ENCODE measurements around the gene NPR2. TPM values are rescaled to one million over a fixed set of nuclear protein-coding genes. Genes with fewer than 3 reads are reported as not detected.

The NPR2 gene
- total RNA-seq, 1 experiment from 2014 or later, result 18.0 TPM

- no peaks in the 10 kb centered on the region for H3K9me3 ChIP-seq (ENCODE audit: low read length)
- no peaks in the 10 kb centered on the region for H3K36me3 ChIP-seq (ENCODE audit: insufficient read depth, low read length)
- H3K9ac ChIP-seq (ENCODE audit: low read length), result no peak overlapping the region
- H3K4me2 ChIP-seq (ENCODE audit: low read depth, low read length, poor library complexity, severe bottlenecking), result no peak overlapping the region
- no peak overlapping the region for H3K4me3 ChIP-seq (ENCODE audit: low read length)
- DNase-seq, result no peak
- H3K4me1 ChIP-seq (ENCODE audit: low read length), result no peaks in the 10 kb centered on the region
- H2AFZ ChIP-seq (ENCODE audit: low read length), result no peak overlapping the region
- H3K27me3 ChIP-seq (ENCODE audit: low read length), result no peaks in the 10 kb centered on the region
- no peaks in the 10 kb centered on the region for H3K9me2 ChIP-seq (replicated peaks; ENCODE audit: insufficient read depth, low read length)
- no peaks in the 10 kb centered on the region for H3K79me2 ChIP-seq (ENCODE audit: low read length)
- H3K27ac ChIP-seq (ENCODE audit: low read length), result no peak overlapping the region
- H4K20me1 ChIP-seq (ENCODE audit: insufficient read depth, low read depth, low read length), result no peaks in the 10 kb centered on the region
Observed at GRCh38 chr9:35854091-35854762, 62.8 kb downstream of the NPR2 start.

DNA sequence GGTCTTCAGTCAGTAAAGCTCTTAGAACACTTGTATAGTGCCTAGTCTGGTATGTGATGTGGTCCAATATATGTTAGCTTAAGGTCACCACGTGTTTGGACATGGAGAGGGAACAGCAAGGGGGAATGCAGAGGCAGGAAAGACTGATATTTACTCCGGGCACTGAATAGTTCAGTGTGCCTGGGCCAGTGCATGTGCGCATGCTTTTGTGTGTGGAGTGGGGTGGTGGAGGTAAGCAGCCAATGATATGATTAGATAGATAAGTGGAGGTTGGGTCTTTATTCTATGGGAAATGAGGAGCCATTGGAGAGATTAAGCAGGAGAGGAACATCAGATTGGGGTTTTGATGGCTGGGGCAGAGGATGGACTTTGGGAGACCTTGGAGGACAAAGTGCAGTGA is 64.8 kb downstream of the NPR2 start:
- Histone ChIP-seq H3K79me2 (ENCODE audit: low read length) (no peaks in the 10 kb centered on the region), H3K27me3 (ENCODE audit: low read length) (no peaks in the 10 kb centered on the region), H3K4me1 (ENCODE audit: low read length) (no peaks in the 10 kb centered on the region), H3K9me3 (ENCODE audit: low read length) (no peaks in the 10 kb centered on the region), H2AFZ (ENCODE audit: low read length) (no peak overlapping the region), H3K9ac (ENCODE audit: low read length) (no peak overlapping the region), H3K4me2 (ENCODE audit: low read depth, low read length, poor library complexity, severe bottlenecking) (no peak overlapping the region), H3K36me3 (ENCODE audit: insufficient read depth, low read length) (no peaks in the 10 kb centered on the region), H3K27ac (ENCODE audit: low read length) (no peak overlapping the region), H4K20me1 (ENCODE audit: insufficient read depth, low read depth, low read length) (no peaks in the 10 kb centered on the region), H3K4me3 (ENCODE audit: low read length) (no peak overlapping the region), H3K9me2 (replicated peaks; ENCODE audit: insufficient read depth, low read length) (no peaks in the 10 kb centered on the region)
- no peak for DNase-seq

DNA sequence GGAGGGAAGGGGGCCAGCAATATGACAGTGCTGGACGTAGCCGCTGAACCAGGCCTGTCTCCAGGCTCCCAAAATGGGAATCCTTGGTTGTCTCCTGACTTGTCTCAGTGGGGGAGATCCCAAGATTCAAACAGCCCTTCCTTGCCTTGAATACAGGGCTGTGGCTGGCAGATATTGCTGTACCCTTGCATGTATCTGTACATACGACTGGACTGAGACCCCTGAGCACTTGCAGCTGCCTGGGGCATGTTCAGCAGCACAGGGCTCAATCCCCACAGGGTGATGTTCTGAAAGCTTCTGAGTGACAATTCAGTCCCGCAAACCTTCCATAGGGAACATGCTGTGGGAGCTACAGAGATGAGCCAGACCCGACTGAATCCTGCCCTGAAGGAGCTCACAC is 65.5 kb downstream of the NPR2 start:
- DNase-seq, result no peak

GRCh38 chr9:35858458-35858857 is 67.1 kb downstream of the NPR2 start:
- no peaks in the 10 kb centered on the region for H3K4me1 ChIP-seq (ENCODE audit: low read length)
- no peak for DNase-seq
- no peak overlapping the region for H2AFZ ChIP-seq (ENCODE audit: low read length)

More for the DNA sequence above, 65.5 kb downstream of the NPR2 start:
- no peak overlapping the region for H3K27ac ChIP-seq (ENCODE audit: low read length)
- no peak overlapping the region for H3K4me2 ChIP-seq (ENCODE audit: low read depth, low read length, poor library complexity, severe bottlenecking)
- H3K27me3 ChIP-seq (ENCODE audit: low read length), result no peaks in the 10 kb centered on the region
- no peak overlapping the region for H3K9ac ChIP-seq (ENCODE audit: low read length)
- no peaks in the 10 kb centered on the region for H4K20me1 ChIP-seq (ENCODE audit: insufficient read depth, low read depth, low read length)
- H2AFZ ChIP-seq (ENCODE audit: low read length), result no peak overlapping the region
- no peaks in the 10 kb centered on the region for H3K79me2 ChIP-seq (ENCODE audit: low read length)
- no peaks in the 10 kb centered on the region for H3K9me3 ChIP-seq (ENCODE audit: low read length)
- H3K36me3 ChIP-seq (ENCODE audit: insufficient read depth, low read length), result no peaks in the 10 kb centered on the region
- H3K4me1 ChIP-seq (ENCODE audit: low read length), result no peaks in the 10 kb centered on the region
- no peaks in the 10 kb centered on the region for H3K9me2 ChIP-seq (replicated peaks; ENCODE audit: insufficient read depth, low read length)
- no peak overlapping the region for H3K4me3 ChIP-seq (ENCODE audit: low read length)

More at GRCh38 chr9:35858458-35858857, 67.1 kb downstream of the NPR2 start:
- Histone ChIP-seq H3K9me2 (replicated peaks; ENCODE audit: insufficient read depth, low read length) (no peaks in the 10 kb centered on the region), H4K20me1 (ENCODE audit: insufficient read depth, low read depth, low read length) (no peaks in the 10 kb centered on the region), H3K79me2 (ENCODE audit: low read length) (no peaks in the 10 kb centered on the region), H3K9ac (ENCODE audit: low read length) (no peak overlapping the region), H3K27ac (ENCODE audit: low read length) (no peak overlapping the region), H3K27me3 (ENCODE audit: low read length) (no peaks in the 10 kb centered on the region), H3K4me2 (ENCODE audit: low read depth, low read length, poor library complexity, severe bottlenecking) (no peak overlapping the region), H3K4me3 (ENCODE audit: low read length) (no peak overlapping the region), H3K36me3 (ENCODE audit: insufficient read depth, low read length) (no peaks in the 10 kb centered on the region), H3K9me3 (ENCODE audit: low read length) (no peaks in the 10 kb centered on the region)

Small RNA genes within 50 kb of the gene (small RNA-seq; reads per million reads assigned to genes)
- gene HINT2, result 1.2 reads per million, percentile 35 among the genes with 10 or more reads in this experiment

Other genes starting within 250 kb of the NPR2 start
- 20.2 and 30.6 TPM in 2 replicates for gene TESK1, start 186.3 kb upstream of the NPR2 start, total RNA-seq (2014; rRNA removed; shearing (Covaris generic); ENCODE audit: low replicate concordance)
- 5.6 and 7.8 TPM in 2 replicates for gene CD72, start 173.2 kb upstream of the NPR2 start, total RNA-seq (2014; rRNA removed; shearing (Covaris generic); ENCODE audit: low replicate concordance)
- gene SIT1, start 140.7 kb upstream of the NPR2 start, total RNA-seq (2014; rRNA removed; shearing (Covaris generic); ENCODE audit: low replicate concordance), result 97.6 and 117 TPM in 2 replicates
- gene RMRP, start 133.6 kb upstream of the NPR2 start, total RNA-seq (2014; rRNA removed; shearing (Covaris generic); ENCODE audit: low replicate concordance), result 23,349 and 56,129 TPM in 2 replicates
- gene CCDC107, start 133.3 kb upstream of the NPR2 start, total RNA-seq (2014; rRNA removed; shearing (Covaris generic); ENCODE audit: low replicate concordance), result 13.2 and 24.0 TPM in 2 replicates
- 15.3 and 16.0 TPM in 2 replicates for gene ARHGEF39, start 126.4 kb upstream of the NPR2 start, total RNA-seq (2014; rRNA removed; shearing (Covaris generic); ENCODE audit: low replicate concordance)
- gene CA9, start 117.7 kb upstream of the NPR2 start, total RNA-seq (2014; rRNA removed; shearing (Covaris generic); ENCODE audit: low replicate concordance), result 26.8 and 35.2 TPM in 2 replicates
- 0.19 TPM in 1 of 2 replicates, not detected in the other for gene TPM2, start 101.7 kb upstream of the NPR2 start, total RNA-seq (2014; rRNA removed; shearing (Covaris generic); ENCODE audit: low replicate concordance)
- 54.2 and 94.0 TPM in 2 replicates for gene TLN1, start 59.4 kb upstream of the NPR2 start, total RNA-seq (2014; rRNA removed; shearing (Covaris generic); ENCODE audit: low replicate concordance)
- 10.8 and 17.1 TPM in 2 replicates for gene CREB3, start 58.9 kb upstream of the NPR2 start, total RNA-seq (2014; rRNA removed; shearing (Covaris generic); ENCODE audit: low replicate concordance)
- gene GBA2, start 42.4 kb upstream of the NPR2 start, total RNA-seq (2014; rRNA removed; shearing (Covaris generic); ENCODE audit: low replicate concordance), result 54.9 and 74.2 TPM in 2 replicates
- 13.4 and 13.8 TPM in 2 replicates for gene RGP1, start 42.3 kb upstream of the NPR2 start, total RNA-seq (2014; rRNA removed; shearing (Covaris generic); ENCODE audit: low replicate concordance)
- gene MSMP, start 37.3 kb upstream of the NPR2 start, total RNA-seq (2014; rRNA removed; shearing (Covaris generic); ENCODE audit: low replicate concordance), result 1.1 and 4.2 TPM in 2 replicates
- gene SPAG8, start 20.7 kb downstream of the NPR2 start, total RNA-seq (2014; rRNA removed; shearing (Covaris generic); ENCODE audit: low replicate concordance), result 0.07 and 0.90 TPM in 2 replicates
- gene HINT2, start 23.5 kb downstream of the NPR2 start, total RNA-seq (2014; rRNA removed; shearing (Covaris generic); ENCODE audit: low replicate concordance), result 84.0 and 146 TPM in 2 replicates
- not detected in 2 replicates for gene FAM221B, start 37.1 kb downstream of the NPR2 start, total RNA-seq (2014; rRNA removed; shearing (Covaris generic); ENCODE audit: low replicate concordance)
- gene TMEM8B, start 37.6 kb downstream of the NPR2 start, total RNA-seq (2014; rRNA removed; shearing (Covaris generic); ENCODE audit: low replicate concordance), result 2.9 and 3.0 TPM in 2 replicates
- gene OR13J1, start 78.8 kb downstream of the NPR2 start, total RNA-seq (2014; rRNA removed; shearing (Covaris generic); ENCODE audit: low replicate concordance), result not detected in 2 replicates
- gene HRCT1, start 114.6 kb downstream of the NPR2 start, total RNA-seq (2014; rRNA removed; shearing (Covaris generic); ENCODE audit: low replicate concordance), result not detected in 2 replicates
- not detected in 2 replicates for gene SPAAR, start 117.9 kb downstream of the NPR2 start, total RNA-seq (2014; rRNA removed; shearing (Covaris generic); ENCODE audit: low replicate concordance)
- not detected in 2 replicates for gene OR2S2, start 166.6 kb downstream of the NPR2 start, total RNA-seq (2014; rRNA removed; shearing (Covaris generic); ENCODE audit: low replicate concordance)
- gene RECK, start 245.3 kb downstream of the NPR2 start, total RNA-seq (2014; rRNA removed; shearing (Covaris generic); ENCODE audit: low replicate concordance), result 2.3 and 2.6 TPM in 2 replicates